NCI-H748 (cell line): ENCODE data around the gene ORMDL1.
A peak's percentile ranks its signal among the peaks of the same experiment; 100 is the strongest.
"Not testable (repeated sequence)": the region's sequence is repeated elsewhere in the genome, so short reads cannot be mapped to it uniquely, and the experiment has no call there.

Experiments
- DNase-seq: peaks from one replicate; lab custom pipeline; 2025; ENCODE audit not compliant: unreplicated experiment; lab: John Stamatoyannopoulos, UW

ORMDL1 gene

DNA sequence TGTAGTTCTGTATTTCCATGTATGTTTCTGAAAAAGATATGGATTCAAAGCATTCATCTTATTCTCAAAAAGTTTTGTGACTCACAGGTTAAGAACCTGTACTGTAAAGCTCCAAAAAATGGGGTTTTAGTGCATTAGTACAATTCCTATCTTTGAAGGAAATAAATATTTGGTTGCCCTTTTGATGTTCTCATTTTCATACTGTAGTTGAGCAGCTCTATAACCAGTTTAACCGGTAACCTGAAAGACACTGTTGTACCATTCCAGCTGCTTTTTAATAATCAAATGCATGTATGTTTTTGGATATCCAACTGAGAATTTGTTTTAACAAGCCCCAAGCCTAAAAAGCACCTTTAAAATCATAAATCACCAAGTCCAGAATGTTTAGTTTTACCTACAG lies 11.9 kb downstream of the ORMDL1 start:
- DNase-seq, result no peak

DNA sequence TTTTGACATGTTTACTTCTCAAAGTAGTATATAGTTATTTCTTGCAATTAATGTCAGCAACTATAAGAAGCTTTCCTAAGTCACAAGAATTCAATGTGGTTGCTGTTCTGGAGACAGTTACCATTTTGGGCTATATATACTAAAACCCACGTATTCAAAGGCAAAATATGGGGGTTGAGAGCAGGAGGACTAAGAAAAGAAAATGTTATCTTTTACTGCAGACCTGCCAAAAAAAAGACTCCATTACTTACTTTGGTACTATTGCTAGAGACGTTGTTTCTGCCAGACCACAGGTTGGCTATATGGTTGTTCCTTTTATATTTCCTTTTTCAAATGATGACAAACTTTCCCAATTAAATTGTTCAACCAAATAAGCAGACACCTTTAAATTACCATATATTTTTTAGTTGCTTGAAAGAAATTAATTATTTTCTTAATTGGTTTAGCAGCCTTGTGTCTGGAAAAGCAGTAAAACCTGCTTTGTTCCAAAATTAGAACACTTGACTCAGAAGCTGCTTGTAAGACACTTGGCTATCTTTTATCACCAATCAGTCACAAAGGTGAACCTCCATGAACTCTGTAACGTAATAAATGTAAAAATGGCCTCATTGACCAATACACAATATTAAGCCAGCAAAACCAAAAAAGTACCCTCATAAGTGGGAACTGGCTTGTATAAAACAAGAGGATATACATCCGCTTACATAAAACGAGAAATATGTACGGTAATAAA lies 13.4 kb downstream of the ORMDL1 start:
- no peak for DNase-seq

GRCh38 chr2:189763908-189764661 lies 20.1 kb downstream of the ORMDL1 start:
- peak; percentile 6 for DNase-seq

DNA sequence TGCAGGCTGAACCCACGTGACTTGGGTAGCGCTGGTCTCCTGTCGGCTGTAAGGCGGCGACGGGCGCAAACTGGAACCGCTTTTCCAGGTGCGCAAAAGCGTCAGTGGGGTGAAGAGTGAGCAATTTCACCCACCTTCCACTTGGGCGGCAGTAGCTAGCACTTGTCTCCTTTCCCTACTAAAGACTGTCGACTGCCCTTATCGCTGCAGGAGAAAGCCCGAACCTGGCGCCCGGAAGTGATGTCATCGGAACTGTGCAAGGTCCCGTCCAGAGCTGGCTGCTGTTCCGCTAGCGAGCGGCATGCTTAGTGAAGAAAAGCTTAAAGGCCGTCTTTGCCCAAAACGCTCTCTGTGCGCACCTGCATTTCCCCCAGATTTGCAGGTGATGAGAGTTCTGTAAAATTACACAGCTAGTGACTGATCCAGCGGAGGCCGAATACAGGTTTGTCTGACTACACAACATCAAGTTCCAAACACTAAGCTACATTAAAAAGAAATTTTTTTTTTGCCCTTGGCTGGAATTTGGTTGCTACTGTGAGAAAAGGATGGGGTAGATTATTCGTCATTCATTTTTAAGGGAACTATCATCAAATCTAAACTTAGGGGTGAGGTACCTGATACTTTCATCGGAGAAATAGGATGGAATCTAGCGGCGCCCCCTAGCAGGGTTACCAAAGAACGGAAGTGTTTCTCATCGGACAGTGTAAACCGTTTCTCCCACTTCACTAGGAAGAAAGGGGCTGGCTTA lies 21.4 kb downstream of the ORMDL1 start, which contains the start of gene OSGEPL1:
Gene OSGEPL1 (minus strand): TSS at position 242 of the 748 bp plus-strand sequence. CDS start 1,152 bp downstream, outside the sequence.
- DNase-seq, result peak; percentile 99

- DNase-seq, result no peak
Observed at GRCh38 chr2:189762229-189762550, 21.9 kb downstream of the ORMDL1 start.

DNA sequence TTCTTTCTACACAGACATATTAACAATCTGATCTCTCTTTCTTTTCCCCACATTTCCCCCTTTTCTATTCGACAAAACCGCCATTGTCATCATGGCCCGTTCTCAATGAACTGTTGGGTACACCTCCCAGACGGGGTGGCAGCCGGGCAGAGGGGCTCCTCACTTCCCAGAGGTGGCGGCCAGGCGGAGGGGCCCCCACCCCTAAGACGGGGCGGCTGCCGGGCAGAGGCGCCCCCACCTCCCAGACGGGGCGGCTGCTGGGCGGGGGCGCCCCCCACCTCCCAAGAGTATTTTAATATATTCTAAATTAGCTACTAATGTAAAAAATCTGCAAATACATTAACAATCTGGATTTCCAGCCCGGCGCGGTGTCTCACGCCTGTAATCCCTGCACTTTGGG lies 24.0 kb downstream of the ORMDL1 start:
- not testable (repeated sequence) for DNase-seq

- no peak for DNase-seq
Observed at GRCh38 chr2:189756311-189756952, 27.7 kb downstream of the ORMDL1 start.

GRCh38 chr2:189751080-189751658 lies 33.0 kb downstream of the ORMDL1 start:
- DNase-seq, result peak; percentile 59

DNA sequence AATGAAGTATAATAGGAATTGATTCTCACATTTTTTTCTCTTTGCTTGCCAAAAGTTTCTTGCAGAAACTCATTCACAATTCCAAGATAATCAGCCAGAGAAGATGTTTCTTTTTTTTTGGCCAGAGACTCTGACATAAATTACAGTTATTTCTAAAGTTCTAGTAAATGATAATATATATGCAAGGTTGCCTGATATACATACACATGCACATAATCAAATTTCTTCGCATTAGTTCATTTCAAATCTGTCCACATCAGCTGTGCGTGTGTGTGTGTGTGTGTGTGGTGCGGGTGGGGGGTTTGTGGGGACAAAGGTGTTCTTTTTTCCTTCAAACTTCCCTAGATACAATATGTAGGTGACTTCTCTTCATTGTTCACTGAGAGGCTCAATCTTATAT lies 54.7 kb downstream of the ORMDL1 start:
- no peak for DNase-seq

GRCh38 chr2:189726849-189727248 lies 57.3 kb downstream of the ORMDL1 start:
- no peak for DNase-seq

GRCh38 chr2:189726271-189726670 lies 57.9 kb downstream of the ORMDL1 start:
- no peak for DNase-seq

DNA sequence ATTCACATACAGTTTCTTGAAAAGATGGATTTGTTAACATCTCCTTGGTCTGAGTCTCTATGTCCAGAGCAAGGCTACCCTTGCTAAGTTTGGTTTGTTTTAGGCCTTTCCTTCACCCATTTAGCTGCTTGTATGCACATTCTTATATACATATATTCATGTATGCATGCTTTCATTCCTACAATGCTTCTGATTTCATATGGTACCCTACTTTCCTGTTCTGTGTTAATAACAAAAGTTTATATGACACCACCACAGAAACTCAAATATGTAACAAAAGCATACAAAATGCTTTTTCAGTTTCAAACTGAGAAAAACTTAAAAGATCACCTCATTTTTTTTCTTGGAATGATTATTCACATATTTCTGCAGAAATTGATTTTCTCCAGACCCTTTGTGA lies 60.9 kb downstream of the ORMDL1 start:
- no peak for DNase-seq
